Stimulated activated CD8-positive, alpha-beta memory T cell treated with anti-CD3 and anti-CD28 coated beads, Interleukin-12 subunit alpha, Interleukin-12 subunit beta, amount 100 ng/mL, for 1 hour (primary cell): ENCODE measurements around the gene RBMS1.
"Not testable (repeated sequence)": the region's sequence is repeated elsewhere in the genome, so short reads cannot be mapped to it uniquely, and the experiment has no call there.

Experiments
- DNase-seq: peaks from one replicate; pipeline ENCODE4 v3.0.0-alpha.2; 2020; ENCODE audit warnings: low read depth

Gene RBMS1

DNA sequence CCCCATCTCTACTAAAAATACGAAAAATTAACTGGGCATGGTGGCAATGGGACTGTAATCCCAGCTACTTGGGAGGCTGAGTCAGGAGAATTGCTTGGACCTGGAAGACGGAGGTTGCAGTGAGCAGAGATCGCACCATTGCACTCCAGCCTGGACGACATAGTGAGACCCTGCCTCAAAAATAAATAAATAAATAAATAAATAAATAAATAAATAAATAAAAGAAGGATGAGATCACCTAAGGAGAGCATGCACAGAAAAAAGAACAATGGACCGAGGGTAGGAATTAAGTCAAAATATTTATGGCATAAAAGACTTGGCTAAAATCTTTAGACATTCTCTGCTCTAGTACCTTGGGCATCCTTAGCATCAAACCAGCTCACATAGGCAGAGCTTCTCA, 8.9 kb upstream of the RBMS1 start:
- DNase-seq, result no peak

DNA sequence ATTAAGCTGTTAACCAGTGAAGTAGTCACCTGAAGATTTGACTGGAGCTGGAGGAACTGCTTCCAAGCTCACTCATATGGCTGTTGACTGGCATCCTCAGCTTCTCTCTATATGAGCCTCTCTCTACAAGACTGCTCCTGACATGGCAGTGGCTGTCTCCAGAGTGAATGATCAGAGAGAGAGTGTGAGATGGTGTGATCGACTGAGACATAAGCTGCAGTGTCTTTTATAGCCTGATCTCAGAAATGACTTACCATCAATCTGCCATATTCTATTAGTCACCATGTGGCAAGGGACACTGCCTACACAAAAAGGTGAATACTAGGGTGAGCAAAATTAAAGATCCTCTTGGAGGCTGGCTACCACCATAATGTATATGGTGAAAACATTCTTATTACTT, 7.8 kb upstream of the RBMS1 start:
- no peak for DNase-seq

DNA sequence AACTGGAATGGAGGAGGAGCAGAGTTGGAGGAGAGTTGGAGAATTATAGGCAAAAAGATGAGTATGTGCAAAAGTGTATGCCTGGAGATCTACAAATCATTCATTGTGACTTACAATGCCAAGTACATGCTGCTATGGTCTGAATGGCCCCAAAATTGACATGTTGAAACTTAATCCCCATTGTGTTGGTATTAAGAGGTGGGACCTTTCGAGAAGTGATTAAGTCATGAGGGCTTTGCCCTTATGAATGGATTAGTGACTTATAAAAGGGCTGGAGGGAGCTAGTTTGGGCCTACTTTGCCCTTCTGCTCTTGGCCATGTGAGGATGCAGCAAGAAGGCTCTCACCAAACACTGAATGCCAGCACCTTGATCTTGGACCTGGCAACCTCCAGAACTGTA, 6.3 kb upstream of the RBMS1 start:
- no peak for DNase-seq

DNA sequence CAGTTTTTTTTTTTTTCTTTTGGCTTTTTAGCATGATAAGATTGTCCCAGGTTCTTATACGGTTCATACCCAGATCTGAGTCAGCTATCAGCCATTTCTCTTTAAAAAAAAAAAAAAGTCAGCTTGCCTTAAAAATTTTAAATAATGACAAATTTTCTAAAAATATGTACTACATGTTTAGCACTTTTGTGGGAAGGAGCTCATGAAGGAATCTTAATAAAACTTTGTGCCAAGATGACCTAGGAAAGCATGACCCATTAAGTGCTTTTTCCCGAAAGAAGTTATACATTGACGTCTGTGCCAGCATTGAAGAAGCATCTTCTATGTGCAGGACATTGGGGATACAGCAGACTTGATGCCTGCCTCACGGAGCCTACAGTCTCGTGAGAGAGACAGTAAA, 4.5 kb upstream of the RBMS1 start:
- no peak for DNase-seq

DNA sequence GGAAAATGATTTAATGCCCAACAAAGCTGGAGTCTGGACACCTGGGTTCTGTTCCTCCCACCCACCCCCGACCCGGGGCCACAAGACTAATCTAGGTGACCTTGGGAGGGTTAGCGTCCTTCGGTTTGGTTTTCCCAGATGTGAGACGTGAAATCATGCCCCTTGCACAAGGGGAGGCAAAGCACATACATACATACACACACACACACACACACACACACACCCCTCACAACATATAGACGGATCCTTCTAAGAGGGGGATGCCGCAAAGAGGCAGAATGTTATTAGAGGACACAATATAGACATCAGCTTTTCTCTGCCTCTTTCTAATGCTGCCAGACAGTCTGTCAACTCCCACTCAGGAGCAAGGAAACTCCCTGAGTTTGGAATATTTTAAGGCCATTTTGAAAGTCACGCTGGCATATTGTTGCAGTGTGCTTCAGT, 616 bp upstream of the RBMS1 start:
- no peak for DNase-seq

DNA sequence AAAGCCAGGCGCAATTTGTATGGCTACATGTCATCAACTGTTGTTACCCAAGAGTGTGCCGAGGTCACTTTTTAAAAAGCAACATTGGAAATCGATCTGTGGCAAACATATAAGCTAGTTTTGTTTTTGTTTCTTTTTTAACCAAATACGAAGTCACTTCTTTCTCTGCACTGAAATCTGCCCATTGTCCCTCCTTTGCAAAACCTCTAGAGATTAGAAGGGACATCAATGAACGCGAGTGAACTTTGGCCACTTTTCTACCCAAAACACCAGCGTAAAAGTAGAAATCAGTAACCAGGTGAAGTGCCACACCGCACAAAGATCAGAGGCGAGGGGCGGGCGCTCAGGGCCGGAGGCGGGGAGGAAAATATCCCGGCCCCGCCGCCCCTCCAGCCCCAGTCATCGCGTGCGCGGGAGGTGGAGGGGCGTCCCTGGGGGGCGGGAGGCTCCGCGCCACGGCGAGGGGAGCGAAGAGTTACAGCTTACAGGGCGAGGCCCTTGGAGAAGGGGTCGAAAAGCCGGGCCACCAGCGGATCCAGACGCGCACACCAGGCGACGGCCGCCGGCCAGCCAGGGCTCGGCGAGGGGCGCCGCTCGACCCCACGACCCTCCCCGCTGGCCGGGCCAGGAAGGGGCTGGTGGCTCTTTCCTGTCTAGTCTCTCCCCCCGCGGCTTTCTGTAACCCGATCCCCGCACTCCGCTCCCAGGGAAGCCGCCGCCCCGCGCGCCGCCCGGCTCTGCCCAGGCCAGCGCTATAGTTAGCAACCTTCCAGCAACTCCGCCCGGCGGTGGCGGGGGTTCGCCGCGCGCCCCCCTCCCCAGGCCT, 993 bp downstream of the RBMS1 start:
- DNase-seq, result peak; percentile 33

DNA sequence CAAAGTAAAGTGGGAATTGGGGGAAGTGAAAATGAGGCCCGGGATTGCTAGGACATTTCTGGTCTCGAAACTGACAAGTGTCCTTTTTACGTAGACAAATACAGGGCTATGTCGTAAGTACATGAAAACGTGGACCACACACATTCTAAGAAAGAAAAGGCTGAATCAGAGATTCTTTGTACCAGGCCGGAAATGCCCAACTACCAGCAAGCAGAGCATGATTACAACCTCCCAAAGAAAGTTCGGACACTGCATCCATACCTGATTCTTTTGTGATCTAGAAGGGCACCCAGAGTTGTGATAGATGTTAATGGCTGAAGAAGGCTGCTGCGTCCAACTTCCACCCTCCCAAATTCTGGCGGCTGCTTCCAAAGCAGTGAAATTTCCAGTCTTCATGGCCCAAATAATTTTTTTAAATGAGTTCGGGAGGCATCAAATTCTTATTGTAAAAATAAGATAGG, 1.7 kb downstream of the RBMS1 start:
- DNase-seq, result no peak

DNA sequence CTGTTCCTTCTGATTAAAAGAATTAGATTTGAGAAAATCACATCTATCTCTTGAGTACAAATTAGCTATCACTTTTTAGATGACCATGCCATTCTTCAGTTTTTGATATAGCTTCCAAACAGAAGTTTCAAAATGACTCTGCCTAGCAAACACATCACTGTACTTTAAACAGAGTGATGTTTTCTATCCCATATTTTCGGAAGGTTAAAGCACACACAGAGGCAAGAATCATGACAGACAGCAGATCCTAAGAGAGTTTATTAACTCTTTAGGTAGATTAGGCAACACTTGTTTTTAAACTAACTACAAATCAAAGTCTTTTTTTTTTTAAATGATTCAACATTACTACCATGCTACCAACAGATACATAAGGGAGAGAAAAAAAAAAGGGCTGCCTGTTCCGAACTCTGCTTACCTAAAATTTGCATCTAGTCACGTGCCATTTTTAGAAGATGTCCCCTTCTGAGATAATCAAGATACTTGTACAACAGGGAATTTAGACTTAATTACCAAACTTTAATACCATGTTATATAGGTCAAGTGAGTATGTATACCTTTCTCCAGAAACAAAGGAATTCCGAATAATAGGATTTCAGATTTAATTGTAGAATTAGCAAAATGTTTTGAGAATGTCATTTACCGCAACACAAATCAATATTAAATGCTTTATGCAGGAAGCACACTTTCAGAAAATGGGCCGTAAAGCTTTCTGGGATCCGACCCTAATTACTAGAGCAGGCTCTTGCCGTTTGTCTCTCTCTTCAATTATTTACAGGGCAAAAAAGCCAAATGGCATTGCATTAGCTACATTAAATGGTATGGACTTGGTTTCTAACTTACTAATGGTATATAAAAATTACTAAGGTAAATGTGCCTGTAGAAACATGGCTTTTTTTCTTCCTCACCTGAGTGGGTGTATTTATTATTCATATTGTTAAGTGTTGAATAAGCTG, 2.6 kb downstream of the RBMS1 start:
- no peak for DNase-seq

DNA sequence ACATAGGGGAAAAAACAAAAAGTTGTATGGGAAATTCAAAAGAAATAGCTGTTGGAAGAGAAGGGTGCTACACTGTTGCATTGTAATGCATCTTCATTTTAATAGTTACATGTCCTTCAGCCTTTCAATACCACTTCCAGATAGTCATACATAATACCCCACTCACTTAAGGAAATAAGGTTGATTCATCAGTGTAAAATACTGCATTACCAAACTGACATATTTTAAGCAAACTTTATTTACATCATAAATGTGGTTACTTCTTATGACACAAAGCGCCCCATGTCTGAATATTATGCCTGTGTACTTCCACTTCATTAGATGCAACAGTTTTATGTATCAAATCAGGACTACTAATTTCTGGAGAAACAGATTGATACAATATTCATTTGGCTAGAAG, 4.5 kb downstream of the RBMS1 start:
- no peak for DNase-seq

DNA sequence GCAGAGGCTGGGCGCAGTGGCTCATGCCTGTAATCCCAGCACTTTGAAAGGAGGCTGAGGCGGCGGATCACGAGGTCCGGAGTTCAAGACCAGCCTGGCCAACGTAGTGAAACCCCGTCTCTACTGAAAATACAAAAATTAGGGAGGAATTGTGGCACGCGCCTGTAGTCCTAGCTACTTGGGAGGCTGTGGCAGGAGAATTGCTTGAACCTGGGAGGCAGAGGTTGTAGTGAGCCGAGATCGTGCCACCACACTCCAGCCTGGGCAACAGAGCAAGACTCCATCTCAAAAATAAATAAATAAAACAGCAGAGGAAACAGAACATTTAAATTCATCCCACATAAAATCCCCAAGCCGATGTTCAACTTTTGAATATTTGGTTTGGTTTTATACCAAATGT, 5.3 kb downstream of the RBMS1 start:
- not testable (repeated sequence) for DNase-seq

DNA sequence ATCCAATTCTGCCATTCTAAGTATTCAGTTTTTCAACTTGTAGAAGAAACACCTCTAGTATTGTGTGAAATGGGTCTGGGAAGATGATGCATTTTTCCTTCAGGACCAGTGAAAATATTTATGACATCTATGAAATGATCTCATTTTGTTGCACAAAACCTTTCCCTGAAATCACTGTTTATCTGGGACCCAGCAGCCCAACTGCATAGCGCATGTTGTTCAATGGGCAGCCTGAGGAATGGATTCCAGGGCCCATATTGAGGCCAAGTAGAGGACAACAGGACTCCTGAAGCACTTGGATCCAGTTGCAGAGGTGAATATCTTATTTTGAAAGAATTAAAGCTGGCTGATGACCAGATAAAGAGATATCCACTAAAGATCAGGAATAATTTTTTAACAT, 7.3 kb downstream of the RBMS1 start:
- no peak for DNase-seq

DNA sequence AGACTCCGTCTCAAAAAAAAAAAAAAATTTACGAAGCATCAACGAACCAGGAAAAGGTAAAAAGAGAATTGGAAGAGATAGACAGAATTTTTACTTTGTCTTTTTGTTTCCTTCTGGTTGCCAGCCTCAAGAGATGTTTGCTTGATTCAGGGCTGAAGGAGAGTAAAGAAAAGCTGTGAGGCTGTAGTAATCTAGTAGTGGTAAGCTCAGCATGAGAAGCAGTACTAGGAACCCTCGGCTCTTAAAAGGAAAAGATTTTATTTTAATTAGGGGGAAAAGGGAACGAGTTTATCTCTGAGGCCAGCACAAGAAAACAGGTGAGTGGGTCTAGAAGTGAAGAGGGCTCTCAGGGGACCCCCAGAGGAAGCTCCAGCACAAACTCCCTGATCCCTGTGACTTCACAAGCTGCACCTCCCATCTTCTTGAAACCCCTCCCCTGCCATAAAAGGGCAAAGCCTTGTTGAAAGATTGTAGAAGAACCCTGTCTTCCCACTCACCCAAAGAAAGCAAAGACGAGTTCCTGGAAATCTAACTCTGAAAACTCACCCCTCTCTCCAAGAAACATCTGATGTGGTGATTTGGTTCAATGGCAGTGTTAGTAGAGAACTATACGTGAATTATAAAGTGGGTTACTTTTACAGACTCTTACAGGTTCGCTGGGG, 8.6 kb downstream of the RBMS1 start:
- no peak for DNase-seq

DNA sequence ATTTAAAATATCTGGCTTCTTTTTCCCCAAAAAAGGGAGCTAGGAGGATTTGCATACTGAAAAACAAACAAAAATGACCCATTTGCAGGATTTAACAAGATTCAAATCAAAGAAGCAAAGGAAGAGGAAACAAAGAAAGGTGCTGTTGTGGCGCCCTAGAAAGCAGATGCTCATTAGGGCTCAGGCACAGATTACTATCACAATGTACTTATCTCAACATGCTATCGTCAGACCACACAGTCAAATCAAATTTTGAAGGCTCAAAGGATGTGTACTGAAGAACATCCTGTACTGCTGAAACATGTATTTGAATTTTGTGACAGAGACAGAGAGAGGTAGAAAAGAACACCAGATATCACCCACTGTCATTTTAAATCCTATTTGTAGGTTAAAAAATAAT, 10.9 kb downstream of the RBMS1 start:
- DNase-seq, result no peak

DNA sequence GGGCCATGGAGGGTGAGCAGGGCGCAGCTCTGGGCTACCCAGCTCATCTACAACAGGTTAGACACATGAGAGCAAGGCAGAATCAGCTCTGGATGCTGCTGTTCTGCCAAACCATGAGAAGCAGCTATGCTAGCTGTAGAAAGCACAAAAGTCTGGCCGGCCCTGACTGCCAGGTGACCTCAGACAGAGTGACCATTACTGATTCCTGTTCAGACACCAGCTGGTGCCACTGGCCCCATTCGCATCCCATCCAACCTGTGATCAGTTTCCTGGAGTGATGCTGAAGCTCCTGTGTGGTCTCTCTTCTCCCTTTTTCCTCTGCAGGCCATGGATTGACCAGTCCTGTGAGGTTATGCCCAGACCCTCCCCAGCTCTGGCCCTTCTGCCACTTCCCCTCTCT, 14.3 kb downstream of the RBMS1 start:
- DNase-seq, result no peak

DNA sequence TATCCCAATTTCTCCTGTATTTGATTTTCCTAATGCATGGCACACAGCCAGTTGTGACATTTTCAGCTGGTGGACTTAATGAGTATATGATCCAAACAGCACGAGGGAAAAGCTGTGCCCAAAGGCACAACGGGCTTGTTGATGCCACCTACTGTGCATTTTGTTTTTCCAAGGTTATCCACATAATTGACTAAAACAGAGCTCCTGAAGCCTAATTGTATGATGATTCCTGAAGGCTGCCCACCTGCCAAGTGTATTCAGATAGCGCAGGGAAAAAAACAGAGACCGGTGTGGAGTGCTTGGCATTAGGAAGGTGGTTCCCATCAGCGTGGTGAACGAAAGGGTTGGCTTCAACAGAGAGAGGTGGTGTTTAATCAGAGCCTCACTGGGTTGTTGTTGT, 14.9 kb downstream of the RBMS1 start:
- DNase-seq, result no peak

DNA sequence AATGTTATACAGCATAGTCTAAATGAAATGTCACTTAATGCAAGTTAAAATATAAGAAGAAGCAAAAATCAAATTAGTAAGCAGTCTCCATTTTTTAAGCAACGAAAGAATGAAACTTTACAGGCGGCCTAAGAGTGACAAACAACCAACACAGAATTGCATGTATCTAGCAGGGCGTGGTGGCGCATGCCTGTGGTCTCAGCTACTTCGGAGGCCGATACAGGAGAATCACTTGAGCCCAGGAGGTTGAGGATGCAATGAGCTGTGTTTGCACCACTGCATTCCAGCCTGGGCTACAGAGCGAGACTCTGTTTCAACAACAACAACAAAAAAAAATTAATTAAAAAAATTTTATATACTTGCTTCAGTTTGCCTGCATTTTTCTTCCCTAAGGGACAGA, 16.6 kb downstream of the RBMS1 start:
- no peak for DNase-seq

DNA sequence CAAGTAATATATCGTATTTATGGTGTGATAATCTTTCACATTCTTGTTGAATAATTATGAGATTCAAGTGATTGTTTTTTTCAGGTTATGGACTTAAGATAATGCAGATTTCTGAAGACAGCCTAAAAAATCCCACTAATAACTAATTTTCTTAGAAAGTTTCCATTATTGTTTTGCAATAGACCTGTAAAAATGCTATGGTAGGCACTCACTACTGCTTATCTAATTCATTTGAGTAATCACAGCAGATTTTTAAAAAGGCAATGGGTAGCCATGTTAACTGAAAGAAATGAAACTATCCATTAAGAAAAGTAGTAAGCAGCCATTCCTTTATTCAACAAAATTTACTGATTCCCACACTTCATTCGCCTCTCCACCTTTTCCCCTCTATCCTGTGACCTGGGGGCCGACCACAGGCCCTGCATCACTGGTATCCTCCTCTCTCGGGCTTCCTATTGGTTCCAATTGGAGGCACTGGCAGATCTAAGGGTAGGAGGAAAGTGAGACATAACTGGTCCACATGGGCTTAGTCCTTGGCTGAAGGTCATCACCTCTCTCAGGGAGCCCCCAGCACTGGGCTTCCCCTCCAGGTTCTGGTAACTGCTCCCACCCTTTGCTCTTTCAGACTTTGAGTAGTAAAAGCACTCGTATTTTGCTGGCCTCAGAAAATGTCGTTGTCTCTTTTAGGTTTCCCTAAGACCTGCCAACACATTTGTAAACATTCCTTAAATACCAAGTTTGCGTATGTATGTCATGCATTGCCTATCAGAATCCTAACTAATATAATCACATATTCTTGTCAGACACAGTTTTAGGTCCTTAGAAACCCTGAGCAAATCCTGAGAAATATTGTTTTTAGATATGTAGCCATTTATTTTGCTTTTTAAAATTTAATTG, 18.5 kb downstream of the RBMS1 start:
- no peak for DNase-seq

DNA sequence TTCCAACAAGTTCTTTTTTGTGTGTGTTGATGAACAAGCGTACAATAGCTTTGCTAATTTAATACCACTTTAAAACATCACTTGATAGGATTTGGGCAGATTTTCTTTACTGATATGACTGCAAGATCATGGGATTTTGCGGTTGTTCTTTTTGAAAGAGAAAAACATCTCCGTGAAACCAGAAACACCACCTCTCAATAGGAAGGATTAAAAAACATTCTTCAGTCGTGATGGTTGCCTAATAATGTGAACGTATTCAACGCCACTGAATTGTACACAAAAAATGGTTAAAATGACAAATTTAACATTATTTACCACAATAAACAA, 19.3 kb downstream of the RBMS1 start:
- no peak for DNase-seq

DNA sequence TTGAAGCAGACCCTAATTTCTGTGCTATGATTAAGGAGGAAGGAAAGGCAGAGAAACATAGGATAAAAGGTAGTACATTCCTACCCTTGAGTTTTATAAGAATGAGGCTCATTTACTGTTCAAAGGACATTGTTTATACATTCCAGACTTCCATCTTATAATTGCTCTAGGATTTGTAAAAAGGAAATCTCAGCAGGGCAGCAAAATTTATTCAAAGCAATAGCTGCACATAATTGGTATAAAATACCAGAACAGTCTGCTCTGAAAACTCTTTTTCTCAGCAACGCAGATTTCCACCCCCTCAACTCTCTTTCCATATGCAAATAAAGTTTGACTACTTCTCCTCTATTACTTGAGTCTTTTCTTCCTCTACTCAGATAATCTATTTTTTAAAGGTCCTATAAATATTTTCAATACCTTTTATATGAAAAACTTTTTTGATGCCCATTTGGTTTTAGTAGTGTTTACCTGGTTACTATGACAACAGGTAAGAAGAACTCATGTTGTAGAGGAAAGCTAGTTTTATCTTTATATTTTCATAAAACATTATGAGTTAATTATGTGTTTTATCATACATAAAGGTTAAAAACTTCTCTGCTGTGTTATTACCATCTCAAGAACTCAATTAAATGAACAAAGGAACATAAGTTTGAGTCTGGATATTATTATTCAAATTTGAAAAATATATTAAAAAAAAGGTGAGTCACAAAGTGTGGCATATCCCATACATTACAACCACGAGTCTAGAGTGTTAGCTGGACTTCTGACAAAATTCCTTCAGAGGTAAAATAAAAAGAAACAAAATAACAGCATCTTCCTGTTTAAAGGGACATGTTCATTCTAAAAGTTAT, 19.9 kb downstream of the RBMS1 start:
- no peak for DNase-seq

DNA sequence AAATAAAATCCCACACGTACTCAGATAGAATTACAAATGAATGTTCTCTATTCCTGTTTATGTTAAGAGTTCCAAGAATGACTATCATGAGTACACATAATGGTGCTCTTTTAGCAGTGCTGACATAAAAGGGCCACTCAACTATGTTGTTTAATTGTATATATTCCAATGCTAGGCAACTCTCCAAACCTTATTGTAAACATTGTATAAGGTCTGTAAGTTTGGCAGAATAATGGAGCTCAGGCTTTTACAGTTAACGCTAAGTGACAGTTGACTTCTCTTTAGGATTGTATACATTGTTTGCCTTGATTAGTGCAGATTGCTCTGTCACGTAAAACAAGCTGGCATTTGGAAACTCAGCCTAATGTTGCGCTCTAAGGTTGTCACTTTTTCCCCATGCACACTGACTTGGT, 20.8 kb downstream of the RBMS1 start:
- no peak for DNase-seq

DNA sequence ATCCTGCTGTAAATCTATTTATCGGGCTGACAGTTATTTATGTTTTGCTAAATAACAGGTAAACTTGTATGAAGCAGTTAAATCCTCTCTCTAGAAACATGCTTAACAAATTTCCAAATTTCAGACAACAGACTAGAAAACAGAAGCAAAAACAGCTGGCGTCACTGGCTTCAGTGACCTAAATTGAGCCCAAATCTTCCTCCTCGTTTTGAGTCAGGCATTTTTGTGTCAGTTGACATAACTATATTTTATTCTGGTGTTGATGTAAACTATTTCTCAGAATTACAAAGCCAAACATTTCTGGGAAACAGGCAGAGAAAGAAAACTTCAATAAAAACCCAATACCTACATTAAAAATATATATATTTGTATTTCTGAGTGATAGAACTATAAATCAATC, 21.7 kb downstream of the RBMS1 start:
- no peak for DNase-seq
